ENCODE measurements around the gene CLEC4F. TPM values are rescaled to one million over a fixed set of nuclear protein-coding genes. Genes with fewer than 3 reads are reported as not detected.

Gene CLEC4F
- total and polyA plus RNA-seq, 2 of the 4 experiments (the other 2 are of a cell fraction), result not detected

DNA sequence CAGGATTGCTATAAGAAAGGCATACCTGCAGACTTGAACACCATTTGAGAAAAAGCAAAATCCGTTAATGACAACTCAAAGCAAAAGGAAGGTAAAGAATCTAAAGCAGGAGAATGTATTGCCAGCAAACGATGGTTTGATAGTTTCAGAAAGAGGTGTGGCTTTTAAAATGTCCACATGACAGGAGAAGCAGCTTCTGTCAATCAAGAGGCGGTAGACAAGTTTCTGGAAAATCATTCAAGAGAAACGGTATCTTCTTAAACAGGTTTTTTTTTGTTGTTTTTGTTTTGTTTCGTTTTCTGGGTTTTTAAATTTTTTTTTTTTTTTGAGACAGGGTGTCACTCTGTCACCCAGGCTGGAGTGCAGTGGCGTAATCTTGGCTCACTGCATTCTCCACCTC, 13.8 kb downstream of the CLEC4F start:
- no peak overlapping the region for H2BK15ac ChIP-seq (ENCODE audit: low read depth, low read length)
- no TSS peak for BruUV-seq (replicated peaks)
- in situ Hi-C loops (cut with MboI; ENCODE audit: low sequenced_read_pairs) (no loop called here), intact Hi-C loops (cut with micrococcal nuclease) (no loop called here), dilution Hi-C loops (cut with HindIII; ENCODE audit: low sequenced_read_pairs, unreplicated experiment) (no loop called here)
- H3K27ac ChIP-seq (ENCODE audit: insufficient read depth, low read length), result no peak overlapping the region
- no peak overlapping the region for H2BK120ac ChIP-seq (ENCODE audit: low read depth, low read length)
- no peak overlapping the region for H3K56ac ChIP-seq (ENCODE audit: extremely low read depth, insufficient read depth, low read length)
- ChIA-PET POLR2A (ENCODE audit: unreplicated experiment) (no interaction called here), CTCF (interaction anchor here (0.7 kb wide), 1 partner anchor 141 kb away, joined by 9 read pairs; no protein-coding TSS in a partner anchor)
- H3K9me3 ChIP-seq (ENCODE audit: control insufficient read depth, insufficient read depth, low read length), result no peaks in the 10 kb centered on the region; the same call in 1 of the 2 replicates
- no peak overlapping the region for H2AK9ac ChIP-seq (replicated peaks; ENCODE audit: low read depth, low read length, poor library complexity)
- H2AFZ ChIP-seq (replicated peaks; ENCODE audit: low read length, poor library complexity), result no peak overlapping the region
- no peak overlapping the region for H3K23ac ChIP-seq (ENCODE audit: low read depth, low read length)
- no peak overlapping the region for H3K4me2 ChIP-seq (ENCODE audit: low read depth, low read length)
- H3K79me1 ChIP-seq (ENCODE audit: low read depth in 1 of 2, low read length in 2 of 2), result no peaks in the 10 kb centered on the region
- WGBS, 2 experiments (ENCODE audit: extremely low coverage in 2 of 2, insufficient read length in 1 of 2), result no CpG with 5 or more reads among the region's 6 CpGs
- no peak overlapping the region for H2BK5ac ChIP-seq (ENCODE audit: low read depth, low read length, poor library complexity, severe bottlenecking)
- H3K4me1 ChIP-seq (ENCODE audit: control insufficient read depth, insufficient read depth, low read length), result no peaks in the 10 kb centered on the region
- no peak overlapping the region for H4K8ac ChIP-seq (ENCODE audit: low read depth in 2 of 2, low read length in 2 of 2)
- H4K20me1 ChIP-seq (ENCODE audit: insufficient read depth, low read length), result no peaks in the 10 kb centered on the region
- no peak overlapping the region for H4K91ac ChIP-seq (ENCODE audit: insufficient read depth, low read depth, low read length)
- no peaks in the 10 kb centered on the region for H3K36me3 ChIP-seq (ENCODE audit: control insufficient read depth, insufficient read depth, low read length)
- H3K9ac ChIP-seq (ENCODE audit: low read depth, low read length), result no peak overlapping the region
- ATAC-seq (ENCODE audit: low read depth) (no peak), DNase-seq (no peak)
- no peak for TF ChIP-seq BHLHE40 (IDR thresholded peaks at IDR 0.05; ENCODE audit: low read depth, low read length)
- no peak for TF ChIP-seq RAD21 (IDR thresholded peaks at IDR 0.05; ENCODE audit: low read length)
- TF ChIP-seq FOS (IDR thresholded peaks at IDR 0.05; ENCODE audit: low read depth, low read length), result no peak
- TF ChIP-seq CEBPB (IDR thresholded peaks at IDR 0.05; ENCODE audit: low read depth, low read length), result no peak
- TF ChIP-seq, protein P1, sequence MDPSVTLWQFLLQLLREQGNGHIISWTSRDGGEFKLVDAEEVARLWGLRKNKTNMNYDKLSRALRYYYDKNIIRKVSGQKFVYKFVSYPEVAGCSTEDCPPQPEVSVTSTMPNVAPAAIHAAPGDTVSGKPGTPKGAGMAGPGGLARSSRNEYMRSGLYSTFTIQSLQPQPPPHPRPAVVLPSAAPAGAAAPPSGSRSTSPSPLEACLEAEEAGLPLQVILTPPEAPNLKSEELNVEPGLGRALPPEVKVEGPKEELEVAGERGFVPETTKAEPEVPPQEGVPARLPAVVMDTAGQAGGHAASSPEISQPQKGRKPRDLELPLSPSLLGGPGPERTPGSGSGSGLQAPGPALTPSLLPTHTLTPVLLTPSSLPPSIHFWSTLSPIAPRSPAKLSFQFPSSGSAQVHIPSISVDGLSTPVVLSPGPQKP (IDR thresholded peaks at IDR 0.05; ENCODE audit: borderline replicate concordance, low read depth, low read length), result no peak
- TF ChIP-seq POLR2A (IDR thresholded peaks at IDR 0.05; ENCODE audit: low read depth, low read length), result no peak
- no peak for TF ChIP-seq NFE2L2 (IDR thresholded peaks at IDR 0.05; ENCODE audit: low read depth, low read length)
- TF ChIP-seq, protein P2, sequence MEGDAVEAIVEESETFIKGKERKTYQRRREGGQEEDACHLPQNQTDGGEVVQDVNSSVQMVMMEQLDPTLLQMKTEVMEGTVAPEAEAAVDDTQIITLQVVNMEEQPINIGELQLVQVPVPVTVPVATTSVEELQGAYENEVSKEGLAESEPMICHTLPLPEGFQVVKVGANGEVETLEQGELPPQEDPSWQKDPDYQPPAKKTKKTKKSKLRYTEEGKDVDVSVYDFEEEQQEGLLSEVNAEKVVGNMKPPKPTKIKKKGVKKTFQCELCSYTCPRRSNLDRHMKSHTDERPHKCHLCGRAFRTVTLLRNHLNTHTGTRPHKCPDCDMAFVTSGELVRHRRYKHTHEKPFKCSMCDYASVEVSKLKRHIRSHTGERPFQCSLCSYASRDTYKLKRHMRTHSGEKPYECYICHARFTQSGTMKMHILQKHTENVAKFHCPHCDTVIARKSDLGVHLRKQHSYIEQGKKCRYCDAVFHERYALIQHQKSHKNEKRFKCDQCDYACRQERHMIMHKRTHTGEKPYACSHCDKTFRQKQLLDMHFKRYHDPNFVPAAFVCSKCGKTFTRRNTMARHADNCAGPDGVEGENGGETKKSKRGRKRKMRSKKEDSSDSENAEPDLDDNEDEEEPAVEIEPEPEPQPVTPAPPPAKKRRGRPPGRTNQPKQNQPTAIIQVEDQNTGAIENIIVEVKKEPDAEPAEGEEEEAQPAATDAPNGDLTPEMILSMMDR (conservative IDR thresholded peaks at IDR 0.05; ENCODE audit: low read depth, low read length), result no peak
- TF ChIP-seq MAFK (IDR thresholded peaks at IDR 0.05; ENCODE audit: low read depth, low read length), result no peak
- TF ChIP-seq CHD1 (IDR thresholded peaks at IDR 0.05; ENCODE audit: low read depth, low read length), result no peak
- no peak for TF ChIP-seq SMC3 (IDR thresholded peaks at IDR 0.05; ENCODE audit: low read depth, low read length)
- TF ChIP-seq, protein P3, sequence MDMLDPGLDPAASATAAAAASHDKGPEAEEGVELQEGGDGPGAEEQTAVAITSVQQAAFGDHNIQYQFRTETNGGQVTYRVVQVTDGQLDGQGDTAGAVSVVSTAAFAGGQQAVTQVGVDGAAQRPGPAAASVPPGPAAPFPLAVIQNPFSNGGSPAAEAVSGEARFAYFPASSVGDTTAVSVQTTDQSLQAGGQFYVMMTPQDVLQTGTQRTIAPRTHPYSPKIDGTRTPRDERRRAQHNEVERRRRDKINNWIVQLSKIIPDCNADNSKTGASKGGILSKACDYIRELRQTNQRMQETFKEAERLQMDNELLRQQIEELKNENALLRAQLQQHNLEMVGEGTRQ (IDR thresholded peaks at IDR 0.05; ENCODE audit: low read depth, low read length), result no peak
- TF ChIP-seq RCOR1 (IDR thresholded peaks at IDR 0.05; ENCODE audit: insufficient replicate concordance, low read length), result no peak
- no peak for TF ChIP-seq MAZ (IDR thresholded peaks at IDR 0.05; ENCODE audit: borderline replicate concordance, low read depth, low read length)
- TF ChIP-seq MXI1 (IDR thresholded peaks at IDR 0.05; ENCODE audit: borderline replicate concordance, low read depth, low read length), result no peak
- no peak for TF ChIP-seq RFX5 (IDR thresholded peaks at IDR 0.05; ENCODE audit: low read depth, low read length)
- no peak overlapping the region for H2BK20ac ChIP-seq (ENCODE audit: low read depth, low read length)
- no peak overlapping the region for H2AK5ac ChIP-seq (ENCODE audit: low read depth, low read length)
- no peak overlapping the region for H4K5ac ChIP-seq (ENCODE audit: low read depth, low read length)
- no peak overlapping the region for H3K14ac ChIP-seq (replicated peaks; ENCODE audit: low read depth, low read length)
- H3K27me3 ChIP-seq (ENCODE audit: control insufficient read depth, insufficient read depth, low read length), result peaks cover 6% of the 10 kb centered on the region; the same call in 1 of the 2 replicates
- no peaks in the 10 kb centered on the region for H3K9me1 ChIP-seq (ENCODE audit: insufficient read depth, low read length)
- no peak overlapping the region for H3K4ac ChIP-seq (ENCODE audit: low read depth, low read length)
- no peak overlapping the region for H3K4me3 ChIP-seq (ENCODE audit: insufficient read depth, low read depth, low read length)
- no peak overlapping the region for H3K18ac ChIP-seq (ENCODE audit: low read depth, low read length)
